Measurements from ENCODE around the gene NHLRC1. TPM values are rescaled to one million over a fixed set of nuclear protein-coding genes. Genes with fewer than 3 reads are reported as not detected.

Gene NHLRC1
- total RNA-seq, 1 donor from 2014 or later, result 1.0 TPM

DNA sequence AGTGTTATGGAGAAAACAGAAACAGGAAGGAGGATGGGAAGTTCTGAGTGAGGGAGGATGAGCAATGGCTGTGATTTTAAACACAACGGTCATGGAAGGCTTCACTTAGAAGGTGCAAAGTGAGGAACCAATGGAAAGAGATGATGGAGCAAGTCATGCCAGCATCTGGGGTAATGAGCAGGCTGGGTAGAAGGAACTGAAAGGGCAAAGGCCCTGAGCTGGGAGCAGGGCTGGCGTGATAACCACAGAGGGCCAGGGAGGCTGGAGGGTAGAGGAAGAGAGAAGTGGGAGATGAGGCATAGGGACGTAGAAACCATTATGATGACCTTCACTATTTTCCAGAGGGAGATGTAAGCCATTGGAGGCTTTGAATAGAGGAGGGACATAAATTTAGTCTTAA, 43.6 kb downstream of the NHLRC1 start:
- peaks cover 2% of the 10 kb centered on the region for H3K27me3 Mint-ChIP-seq (ENCODE audit: unreplicated experiment)
- H3K36me3 Mint-ChIP-seq (ENCODE audit: unreplicated experiment), result no peaks in the 10 kb centered on the region
- H3K4me1 Mint-ChIP-seq (ENCODE audit: unreplicated experiment), result peaks cover 13% of the 10 kb centered on the region
- no peak overlapping the region for H3K27ac Mint-ChIP-seq (ENCODE audit: unreplicated experiment)
- no peak overlapping the region for H3K4me3 Mint-ChIP-seq (ENCODE audit: unreplicated experiment)
- no peak for TF ChIP-seq CTCF (IDR thresholded peaks at IDR 0.05)
- H3K9me3 Mint-ChIP-seq (ENCODE audit: unreplicated experiment), result peaks cover 7% of the 10 kb centered on the region
- no peak for DNase-seq (ENCODE audit: extremely low spot score, unreplicated experiment)

DNA sequence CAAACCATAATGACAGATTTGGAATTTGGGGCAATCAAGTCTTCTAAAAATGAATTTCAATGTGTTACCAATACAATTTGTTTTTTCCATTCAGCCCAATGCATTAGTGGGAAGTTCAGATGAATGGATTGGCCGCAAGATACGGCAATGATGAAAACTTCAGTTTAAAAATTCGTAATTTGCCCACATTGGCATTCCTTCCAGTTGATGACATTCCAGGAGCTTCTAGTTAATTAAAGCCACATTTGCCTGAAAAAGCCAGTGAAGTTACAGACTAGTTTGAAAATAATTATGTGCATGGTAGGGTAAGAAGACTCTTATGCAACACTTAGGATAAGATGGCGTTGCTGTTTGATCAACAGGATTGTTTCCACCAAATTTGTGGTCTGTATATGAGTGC, 46.2 kb downstream of the NHLRC1 start:
- Mint-ChIP-seq H3K27ac (ENCODE audit: unreplicated experiment) (no peak overlapping the region), H3K9me3 (ENCODE audit: unreplicated experiment) (peaks cover 7% of the 10 kb centered on the region), H3K27me3 (ENCODE audit: unreplicated experiment) (peaks cover 10% of the 10 kb centered on the region), H3K4me3 (ENCODE audit: unreplicated experiment) (no peak overlapping the region), H3K4me1 (ENCODE audit: unreplicated experiment) (peaks cover under 1% of the 10 kb centered on the region), H3K36me3 (ENCODE audit: unreplicated experiment) (no peaks in the 10 kb centered on the region)
- no peak for TF ChIP-seq CTCF (IDR thresholded peaks at IDR 0.05)
- no peak for DNase-seq (ENCODE audit: extremely low spot score, unreplicated experiment)

DNA sequence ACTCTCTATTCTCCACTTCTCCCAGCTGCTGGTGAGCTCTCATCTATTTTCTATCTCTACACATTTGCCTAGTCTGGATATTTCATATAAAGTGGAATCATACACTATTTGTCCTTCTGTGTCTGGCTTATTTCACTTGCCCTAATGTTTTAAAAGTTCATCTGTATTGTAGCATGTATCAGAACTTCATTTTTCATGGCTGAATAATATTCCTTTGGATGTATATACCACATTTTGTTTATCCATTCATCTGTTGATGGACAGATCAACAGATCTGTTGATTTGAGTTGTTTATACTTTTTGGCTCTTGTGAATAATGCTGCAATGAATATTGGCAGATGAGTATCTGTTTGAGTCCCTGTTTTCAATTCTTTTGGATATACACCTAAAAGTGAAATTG, 49.6 kb downstream of the NHLRC1 start:
- Mint-ChIP-seq H3K4me1 (ENCODE audit: unreplicated experiment) (no peaks in the 10 kb centered on the region), H3K36me3 (ENCODE audit: unreplicated experiment) (no peaks in the 10 kb centered on the region), H3K27me3 (ENCODE audit: unreplicated experiment) (peaks cover 9% of the 10 kb centered on the region), H3K4me3 (ENCODE audit: unreplicated experiment) (no peak overlapping the region), H3K9me3 (ENCODE audit: unreplicated experiment) (peaks cover 7% of the 10 kb centered on the region), H3K27ac (ENCODE audit: unreplicated experiment) (no peak overlapping the region)
- no peak for DNase-seq (ENCODE audit: extremely low spot score, unreplicated experiment)
- TF ChIP-seq CTCF (IDR thresholded peaks at IDR 0.05), result no peak

- TF ChIP-seq CTCF (IDR thresholded peaks at IDR 0.05), result no peak
- H3K9me3 Mint-ChIP-seq (ENCODE audit: unreplicated experiment), result peaks cover 3% of the 10 kb centered on the region
- no peaks in the 10 kb centered on the region for H3K36me3 Mint-ChIP-seq (ENCODE audit: unreplicated experiment)
- no peak overlapping the region for H3K4me3 Mint-ChIP-seq (ENCODE audit: unreplicated experiment)
- H3K27ac Mint-ChIP-seq (ENCODE audit: unreplicated experiment), result no peak overlapping the region
- H3K27me3 Mint-ChIP-seq (ENCODE audit: unreplicated experiment), result peaks cover 9% of the 10 kb centered on the region
- no peaks in the 10 kb centered on the region for H3K4me1 Mint-ChIP-seq (ENCODE audit: unreplicated experiment)
- DNase-seq (ENCODE audit: extremely low spot score, unreplicated experiment), result no peak
Observed at GRCh38 chr6:18070486-18070885, 52.0 kb downstream of the NHLRC1 start.

Other genes starting within 250 kb of the NHLRC1 start
- 47.5 and 51.0 TPM in 2 replicates for gene KIF13A, start 135.0 kb downstream of the NHLRC1 start, total RNA-seq
- gene TPMT, start 32.4 kb upstream of the NHLRC1 start, total RNA-seq, result 5.1 and 5.7 TPM in 2 replicates
- gene KDM1B, start 32.7 kb upstream of the NHLRC1 start, total RNA-seq, result 12.1 and 13.3 TPM in 2 replicates
- 62.1 and 65.5 TPM in 2 replicates for gene DEK, start 141.9 kb upstream of the NHLRC1 start, total RNA-seq